ENCODE results near the gene LPP.

DNA sequence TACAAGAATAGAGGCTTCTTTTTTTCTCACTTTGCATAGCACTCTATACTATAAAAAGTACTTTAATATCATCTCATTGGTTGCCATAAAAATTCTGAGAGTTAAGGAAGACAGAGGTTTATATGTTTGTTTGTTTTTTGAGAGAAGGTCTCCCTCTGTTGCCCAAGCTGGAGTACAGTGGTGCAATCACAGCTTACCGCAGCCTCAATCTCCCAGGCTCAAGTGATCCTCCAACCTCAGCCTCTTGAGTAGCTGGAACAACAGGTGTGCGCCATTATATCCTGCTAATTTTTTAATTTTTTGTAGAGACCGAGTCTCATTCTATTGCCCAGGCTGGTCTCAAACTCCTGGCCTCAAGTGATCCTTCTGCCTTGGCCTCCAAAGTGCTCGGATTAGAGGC lies 250.2 kb downstream of the LPP start:
- TF ChIP-seq, protein P1, sequence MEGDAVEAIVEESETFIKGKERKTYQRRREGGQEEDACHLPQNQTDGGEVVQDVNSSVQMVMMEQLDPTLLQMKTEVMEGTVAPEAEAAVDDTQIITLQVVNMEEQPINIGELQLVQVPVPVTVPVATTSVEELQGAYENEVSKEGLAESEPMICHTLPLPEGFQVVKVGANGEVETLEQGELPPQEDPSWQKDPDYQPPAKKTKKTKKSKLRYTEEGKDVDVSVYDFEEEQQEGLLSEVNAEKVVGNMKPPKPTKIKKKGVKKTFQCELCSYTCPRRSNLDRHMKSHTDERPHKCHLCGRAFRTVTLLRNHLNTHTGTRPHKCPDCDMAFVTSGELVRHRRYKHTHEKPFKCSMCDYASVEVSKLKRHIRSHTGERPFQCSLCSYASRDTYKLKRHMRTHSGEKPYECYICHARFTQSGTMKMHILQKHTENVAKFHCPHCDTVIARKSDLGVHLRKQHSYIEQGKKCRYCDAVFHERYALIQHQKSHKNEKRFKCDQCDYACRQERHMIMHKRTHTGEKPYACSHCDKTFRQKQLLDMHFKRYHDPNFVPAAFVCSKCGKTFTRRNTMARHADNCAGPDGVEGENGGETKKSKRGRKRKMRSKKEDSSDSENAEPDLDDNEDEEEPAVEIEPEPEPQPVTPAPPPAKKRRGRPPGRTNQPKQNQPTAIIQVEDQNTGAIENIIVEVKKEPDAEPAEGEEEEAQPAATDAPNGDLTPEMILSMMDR (IDR thresholded peaks at IDR 0.05; ENCODE audit: insufficient read depth, low read length, poor library complexity, severe bottlenecking) = no peak
- no peak for TF ChIP-seq EZH2phosphoT487 (conservative IDR thresholded peaks at IDR 0.05; ENCODE audit: low read length)

Data from SU-DHL-6 (cell line).